ENCODE results near the gene WNT8A.

DNA sequence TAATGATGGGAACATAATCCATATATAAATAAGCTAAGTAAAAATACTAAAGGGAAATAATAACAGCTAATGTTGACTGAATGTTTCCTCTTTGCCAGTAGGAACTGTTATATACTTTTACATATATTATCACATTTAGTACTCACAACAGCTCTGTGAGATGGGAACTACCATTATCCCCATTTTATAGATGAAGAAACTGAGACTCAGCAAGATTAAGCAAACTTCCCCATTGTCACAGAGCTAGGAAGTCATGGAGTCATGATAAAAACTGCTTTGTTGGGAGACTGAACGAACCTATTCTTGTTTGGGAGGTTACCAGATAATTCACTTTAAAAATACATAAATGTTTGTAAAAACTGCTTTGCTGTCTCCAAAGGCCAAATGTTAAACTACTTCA, 23.4 kb downstream of the WNT8A start:
- TF ChIP-seq CTCF (IDR thresholded peaks at IDR 0.05): no peak
- TF ChIP-seq POLR2AphosphoS5 (IDR thresholded peaks at IDR 0.05): no peak
- TF ChIP-seq POLR2A (IDR thresholded peaks at IDR 0.05): no peak

All from upper lobe of left lung (tissue), 4 donors.